Upper lobe of left lung (tissue), 4 donors: ENCODE results near the gene OSBPL9.

Experiments used
- CTCF ChIP-seq, 6 experiments: fragments of 450-650 bp in 4 of 6; fragments of 200-600 bp in 2 of 6; sonication (generic) in 2 of 6; IDR thresholded peaks; one replicate each; pipeline ENCODE4 v1.5.1; 2016 to 2019; ENCODE audit warnings: antibody characterized with exemption in 6 of 6
- EP300 ChIP-seq, 4 donors: sonication (generic); formaldehyde crosslinking; IDR thresholded peaks; one replicate each; pipeline ENCODE4 v1.5.1; 2017; ENCODE audit warnings: antibody characterized with exemption in 4 of 4, control low read depth in 2 of 4
- POLR2A ChIP-seq, 4 donors: fragments of 450-650 bp; IDR thresholded peaks; one replicate each; pipeline ENCODE4 v1.5.1; 2016 to 2017; ENCODE audit warnings: antibody characterized with exemption in 4 of 4, mild to moderate bottlenecking in 2 of 4
- POLR2AphosphoS5 ChIP-seq, 2 donors: sonication (generic); formaldehyde crosslinking; IDR thresholded peaks; one replicate each; pipeline ENCODE4 v1.5.1; 2017; ENCODE audit warnings: antibody characterized with exemption in 2 of 2

GRCh38 chr1:51663721-51664120 is 46.8 kb downstream of the OSBPL9 start:
- TF ChIP-seq CTCF (IDR thresholded peaks at IDR 0.05) (no peak), POLR2AphosphoS5 (IDR thresholded peaks at IDR 0.05) (no peak), POLR2A (IDR thresholded peaks at IDR 0.05) (no peak), EP300 (IDR thresholded peaks at IDR 0.05) (no peak)
